CD14-positive monocyte (primary cell): ENCODE results near the gene PCGF5. TPM values are rescaled to one million over a fixed set of nuclear protein-coding genes. Genes with fewer than 3 reads are reported as not detected.
"Not testable (repeated sequence)": the region's sequence is repeated elsewhere in the genome, so short reads cannot be mapped to it uniquely, and the experiment has no call there.

Experiments
- DNase-seq, 3 donors: peaks; one replicate each; pipeline ENCODE4 v3.0.0-alpha.2; 2011 to 2022
- H2AFZ ChIP-seq: 2 replicates; pipeline ENCODE4 v1.6.0; 2012; ENCODE audit warnings: mild to moderate bottlenecking, low read depth, low read length, inconsistent platforms; ENCODE audit not compliant: insufficient read depth, poor library complexity, severe bottlenecking
- H3K27ac ChIP-seq, 2 donors: 1 replicate in 1 of 2; 2 replicates in 1 of 2; pipeline ENCODE4 v1.5.1; 2012 to 2013; ENCODE audit warnings: low read length in 2 of 2, control low read depth in 1 of 2, inconsistent platforms in 1 of 2, low read depth in 1 of 2, mild to moderate bottlenecking in 1 of 2
- H3K27me3 ChIP-seq, 2 donors: one replicate each; pipeline versions ENCODE4 v1.6.0 to v1.6.1; 2011 to 2013; ENCODE audit warnings: low read length in 2 of 2; ENCODE audit not compliant: control insufficient read depth in 2 of 2, insufficient read depth in 2 of 2
- H3K36me3 ChIP-seq, 2 donors: replicated peaks in 1 of 2; 1 replicate in 1 of 2; 2 replicates in 1 of 2; pipeline versions ENCODE4 v1.5.1 to v1.6.1; 2012 to 2013; ENCODE audit warnings: low read length in 2 of 2, control low read depth in 1 of 2, inconsistent platforms in 1 of 2, mild to moderate bottlenecking in 1 of 2; ENCODE audit not compliant: insufficient read depth in 2 of 2, control insufficient read depth in 1 of 2
- H3K4me1 ChIP-seq, 2 donors: 1 replicate in 1 of 2; 2 replicates in 1 of 2; pipeline versions ENCODE4 v1.5.1 to v1.6.1; 2012 to 2013; ENCODE audit warnings: low read length in 2 of 2, control low read depth in 1 of 2, inconsistent platforms in 1 of 2, mild to moderate bottlenecking in 1 of 2, moderate library complexity in 1 of 2; ENCODE audit not compliant: insufficient read depth in 2 of 2, control insufficient read depth in 1 of 2
- H3K4me2 ChIP-seq: replicated peaks from 2 replicates; pipeline ENCODE3; 2012; ENCODE audit warnings: low read length, moderate library complexity, mild to moderate bottlenecking; ENCODE audit not compliant: poor library complexity, severe bottlenecking; ENCODE audit errors: extremely low read depth
- H3K4me3 ChIP-seq, 3 experiments: fragments of 200-600 bp in 1 of 3; sonication (generic) in 1 of 3; replicated peaks in 1 of 3; 1 replicate in 2 of 3; 2 replicates in 1 of 3; pipeline ENCODE4 v1.5.1; 2011 to 2013; ENCODE audit warnings: low read length in 3 of 3, mild to moderate bottlenecking in 3 of 3, control low read depth in 2 of 3, low read depth in 2 of 3, inconsistent platforms in 1 of 3, moderate library complexity in 1 of 3
- H3K79me2 ChIP-seq: 2 replicates; pipeline ENCODE4 v1.6.0; 2012; ENCODE audit warnings: mild to moderate bottlenecking, control low read depth, inconsistent platforms, low read length, moderate library complexity; ENCODE audit not compliant: insufficient read depth
- H3K9ac ChIP-seq: 2 replicates; pipeline ENCODE4 v1.6.0; 2017; ENCODE audit warnings: low read length, mild to moderate bottlenecking; ENCODE audit not compliant: insufficient read depth, poor library complexity, severe bottlenecking
- H3K9me3 ChIP-seq, 2 donors: replicated peaks in 1 of 2; 1 replicate in 1 of 2; 2 replicates in 1 of 2; pipeline versions ENCODE4 v1.5.1 to v1.6.1; 2012 to 2013; ENCODE audit warnings: low read length in 2 of 2, control low read depth in 1 of 2; ENCODE audit not compliant: control insufficient read depth in 1 of 2, insufficient read depth in 1 of 2
- H4K20me1 ChIP-seq: 2 replicates; pipeline ENCODE4 v1.6.0; 2012; ENCODE audit warnings: mild to moderate bottlenecking, low read length, control low read depth, moderate library complexity; ENCODE audit not compliant: insufficient read depth
- H3K27ac Mint-ChIP-seq, 7 donors: one replicate each; pipeline ENCODE4 v1.8.0; 2020; ENCODE audit warnings: mild to moderate bottlenecking in 7 of 7, mixed read lengths in 7 of 7, moderate library complexity in 6 of 7, inconsistent platforms in 2 of 7
- H3K27me3 Mint-ChIP-seq, 3 donors: one replicate each; pipeline ENCODE4 v1.8.0; 2021 to 2022; ENCODE audit warnings: low read depth in 3 of 3, mild to moderate bottlenecking in 3 of 3, mixed read lengths in 3 of 3, moderate library complexity in 3 of 3, inconsistent platforms in 1 of 3
- H3K36me3 Mint-ChIP-seq, 2 donors: one replicate each; pipeline ENCODE4 v1.8.0; 2020; ENCODE audit warnings: mixed read lengths in 2 of 2, inconsistent platforms in 1 of 2, mild to moderate bottlenecking in 1 of 2
- H3K4me1 Mint-ChIP-seq: one replicate; pipeline ENCODE4 v1.8.0; 2020; ENCODE audit warnings: mild to moderate bottlenecking, mixed read lengths
- H3K4me3 Mint-ChIP-seq, 2 donors: one replicate each; pipeline ENCODE4 v1.8.0; 2020; ENCODE audit warnings: mild to moderate bottlenecking in 2 of 2, mixed read lengths in 2 of 2, moderate library complexity in 1 of 2
- H3K9me3 Mint-ChIP-seq, 7 donors: one replicate each; pipeline ENCODE4 v1.8.0; 2020 to 2022; ENCODE audit warnings: mixed read lengths in 7 of 7, mild to moderate bottlenecking in 6 of 7, moderate library complexity in 6 of 7, inconsistent platforms in 2 of 7
- CTCF ChIP-seq: fragments of 200-600 bp; IDR thresholded peaks from one replicate; pipeline ENCODE4 v1.8.0; 2022; ENCODE audit warnings: antibody characterized with exemption, mild to moderate bottlenecking
- WGBS: methylation state at CpG from one replicate; pipeline ENCODE4 v1.1.5; 2013; ENCODE audit warnings: missing lambda C conversion rate; ENCODE audit not compliant: insufficient coverage; 5-methylcytosine and 5-hydroxymethylcytosine counted together
- intact Hi-C, 2 donors: fragments of 100-400 bp; cut with micrococcal nuclease; formaldehyde crosslinking; loops; one replicate each; pipeline versions ENCODE4 v1.15.0 to v1.15.1; 2023
- polyA plus RNA-seq, 3 donors: library from polyadenylated mRNA; depleted of rRNA in 1 of 3; unstranded in 2 of 3; stranded (reverse) in 1 of 3; fragments of 300-500 nt in 2 of 3; fragments of >200 nt in 1 of 3; fragmentation: Illumina TruSeq in 2 of 3; gene quantifications; 1 replicate in 2 of 3; 2 replicates in 1 of 3; pipeline ENCODE4 v1.2.3, GENCODE V29; 2012 to 2021

PCGF5 gene
- polyA plus RNA-seq, 3 donors, result 55.2 to 80.3 (median 58.7) TPM

DNA sequence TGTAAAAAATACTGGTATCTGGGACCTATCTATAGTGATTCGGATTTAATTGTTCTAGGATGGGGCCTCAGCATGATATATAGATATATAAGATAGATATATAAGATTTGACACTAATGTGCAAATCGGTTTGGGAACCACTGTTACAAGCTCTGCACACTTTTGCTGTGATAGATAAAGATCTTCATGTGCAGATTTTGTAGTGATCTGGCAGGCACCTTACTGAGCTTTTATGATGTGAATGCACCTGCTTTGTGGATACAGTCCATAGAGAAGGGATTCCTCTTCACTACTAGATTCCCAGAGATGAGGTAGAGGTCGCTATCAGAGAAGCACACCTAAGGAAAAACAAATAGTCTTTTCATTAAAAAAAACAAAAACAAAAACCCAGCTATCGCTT lies 33.3 kb upstream of the PCGF5 start:
- Histone ChIP-seq H3K4me1 (peaks cover 6 to 11% of the 10 kb centered on the region in 2 donors), H3K4me2 (no peak overlapping the region), H3K79me2 (no peaks in the 10 kb centered on the region), H3K36me3 (no peaks in the 10 kb centered on the region), H3K27me3 (no peaks in the 10 kb centered on the region), H3K27ac (no peak overlapping the region), H3K9ac (no peak overlapping the region), H3K4me3 (no peak overlapping the region), H3K9me3 (no peaks in the 10 kb centered on the region), H2AFZ (no peak overlapping the region), H4K20me1 (no peaks in the 10 kb centered on the region)
- peaks cover 0 to 2% (median 2%) of the 10 kb centered on the region in 3 donors for H3K27me3 Mint-ChIP-seq
- H3K4me3 Mint-ChIP-seq, result no peak overlapping the region
- H3K4me1 Mint-ChIP-seq, result peaks cover 19% of the 10 kb centered on the region
- peaks cover 0 to 6% (median 2%) of the 10 kb centered on the region in 7 donors for H3K9me3 Mint-ChIP-seq
- no peak for TF ChIP-seq CTCF
- no peak overlapping the region for H3K27ac Mint-ChIP-seq
- intact Hi-C loops, result no loop called here
- DNase-seq, result no peak
- no CpG with 5 or more reads among the region's 4 CpGs for WGBS
- no peaks in the 10 kb centered on the region for H3K36me3 Mint-ChIP-seq

GRCh38 chr10:91188010-91188409 lies 32.5 kb upstream of the PCGF5 start:
- peaks cover 6 to 11% of the 10 kb centered on the region in 2 donors for H3K4me1 ChIP-seq
- H3K36me3 Mint-ChIP-seq, H3K4me3 ChIP-seq, H2AFZ ChIP-seq, H3K27me3 ChIP-seq, H3K27ac ChIP-seq, H3K9me3 ChIP-seq, H3K79me2 ChIP-seq, H3K36me3 ChIP-seq, H3K27ac Mint-ChIP-seq, intact Hi-C loops, H4K20me1 ChIP-seq, H3K27me3 Mint-ChIP-seq, H3K4me2 ChIP-seq, H3K4me3 Mint-ChIP-seq, H3K9me3 Mint-ChIP-seq, DNase-seq, H3K9ac ChIP-seq: not testable (repeated sequence)
- H3K4me1 Mint-ChIP-seq, result peaks cover 19% of the 10 kb centered on the region
- WGBS, result 89% methylated on average over 11 of the region's 11 CpGs
